Fibroblast of villous mesenchyme (primary cell): Measurements from ENCODE around the gene ZNF45. TPM values are rescaled to one million over a fixed set of nuclear protein-coding genes. Genes with fewer than 3 reads are reported as not detected.
"Not testable (repeated sequence)": the region's sequence is repeated elsewhere in the genome, so short reads cannot be mapped to it uniquely, and the experiment has no call there.

ENCODE experiments used
- DNase-seq: peaks from one replicate; pipeline ENCODE4 v3.0.0-alpha.2; 2010; ENCODE audit warnings: low read depth
- H3K4me3 ChIP-seq: 2 replicates; pipeline ENCODE4 v1.5.1; 2011; ENCODE audit warnings: low read depth, mild to moderate bottlenecking, low read length
- CTCF ChIP-seq: IDR thresholded peaks from 2 replicates; pipeline ENCODE4 v1.5.1; 2012; ENCODE audit warnings: low read depth, mild to moderate bottlenecking, low read length; ENCODE audit not compliant: insufficient read depth
- small RNA-seq: library from RNA; depleted of rRNA; stranded (forward); fragments of <200 nt; gene quantifications from one replicate; pipeline ENCODE3, GENCODE V24; 2012
- total RNA-seq: library from RNA; depleted of rRNA; stranded (reverse); fragments of >200 nt; gene quantifications from 2 replicates; pipeline ENCODE4 v1.2.3, GENCODE V29; 2012

Gene ZNF45
- total RNA-seq, 1 donor: 25.5 TPM

DNA sequence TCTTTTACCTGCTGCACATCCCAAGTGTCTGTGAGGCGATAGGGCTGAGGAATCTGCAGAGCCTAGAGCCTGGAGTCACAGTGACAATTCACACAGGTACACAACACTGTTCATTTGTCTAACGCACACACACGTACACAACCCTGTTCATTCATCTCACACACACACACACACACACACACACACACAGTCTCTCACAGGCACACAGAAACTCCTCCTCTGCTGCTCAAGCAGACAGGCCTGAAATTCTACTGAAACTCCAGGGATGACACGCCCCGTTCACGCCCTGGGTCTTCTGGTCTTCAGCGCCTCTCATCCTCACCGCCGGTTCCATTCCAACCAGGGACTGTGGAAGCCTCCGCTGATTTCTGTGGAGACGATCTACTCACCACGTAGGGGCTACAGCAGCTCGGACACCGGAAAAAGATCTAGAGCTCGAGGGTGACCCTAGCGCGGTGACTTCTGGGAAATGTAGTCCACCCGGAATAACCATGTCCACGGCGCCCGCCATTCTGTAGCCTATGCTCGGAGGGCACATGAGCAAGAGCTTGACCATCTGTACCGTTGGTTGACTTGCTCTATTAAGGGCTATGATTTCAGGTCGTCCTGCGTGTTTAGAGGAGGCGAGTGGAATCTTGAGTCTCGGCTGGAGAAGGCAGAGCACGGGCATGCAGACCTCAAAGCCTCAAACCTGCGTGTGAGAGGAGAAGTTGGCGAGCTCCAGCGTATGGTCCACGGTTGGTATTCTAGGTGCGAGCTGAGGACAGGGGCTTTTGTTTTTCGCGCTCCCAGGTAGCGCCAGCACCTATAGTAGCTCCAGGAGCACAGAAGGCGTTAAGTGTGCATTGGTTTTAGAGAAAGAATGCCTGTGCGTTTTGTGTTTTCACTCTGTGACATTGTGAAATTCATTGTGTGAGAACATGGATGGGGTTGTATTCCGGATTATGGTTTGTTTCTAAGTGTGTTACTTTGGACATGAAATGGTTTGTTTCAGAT is 33.4 kb downstream of the ZNF45 start:
- DNase-seq: peak; percentile 90
- peak overlapping the region; percentile 77 for H3K4me3 ChIP-seq
- TF ChIP-seq CTCF: no peak

DNA sequence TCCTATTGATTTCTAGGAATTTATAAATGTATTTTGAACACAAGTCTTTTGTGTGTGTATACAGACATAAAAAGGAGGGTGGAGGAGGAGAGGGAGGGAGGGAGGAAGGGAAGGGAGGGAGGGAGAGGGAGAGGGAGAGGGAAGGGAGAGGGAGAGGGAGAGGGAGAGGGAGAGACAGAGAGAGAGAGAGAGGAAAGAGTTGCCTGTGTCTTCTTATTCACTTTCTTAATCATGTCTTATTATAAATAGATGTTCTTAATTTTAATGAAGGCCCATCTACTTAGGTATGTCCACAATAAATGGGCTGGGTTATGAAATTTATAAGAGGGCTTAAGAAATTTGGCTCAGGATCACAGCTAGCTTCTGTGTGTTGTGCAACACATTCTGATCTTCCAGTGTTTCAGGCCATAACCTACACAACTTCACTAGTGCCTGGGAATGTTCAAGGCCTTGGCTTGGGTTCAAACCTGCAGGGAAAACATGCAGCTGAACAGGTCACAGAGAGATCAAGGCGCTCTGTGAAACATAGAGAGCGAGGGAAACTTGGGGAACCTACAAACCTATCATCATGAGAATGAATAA is 39.3 kb downstream of the ZNF45 start:
- DNase-seq: peak; percentile 5
- no peak for TF ChIP-seq CTCF
- no peak overlapping the region for H3K4me3 ChIP-seq

- no peak for TF ChIP-seq CTCF
- no peak within 1 kb of the TSS for H3K4me3 ChIP-seq
- DNase-seq: no peak
Measured at GRCh38 chr19:43883864-43884263, 51.2 kb downstream of the ZNF45 start, which contains the start of gene ZNF404. ZNF404 (minus strand) TSS chr19:43883964.

GRCh38 chr19:43880483-43880882 is 54.6 kb downstream of the ZNF45 start:
- TF ChIP-seq CTCF: no peak
- DNase-seq: no peak
- no peak overlapping the region for H3K4me3 ChIP-seq

- H3K4me3 ChIP-seq: no peak overlapping the region
- DNase-seq: peak; percentile 0
- no peak for TF ChIP-seq CTCF
Measured at GRCh38 chr19:43872547-43873336, 62.3 kb downstream of the ZNF45 start.

- not testable (repeated sequence) for DNase-seq
Measured at GRCh38 chr19:43866923-43867322, 68.2 kb downstream of the ZNF45 start.

More at GRCh38 chr19:43866923-43867322, 68.2 kb downstream of the ZNF45 start:
- not testable (repeated sequence) for H3K4me3 ChIP-seq

Small RNA genes lying within 50 kb of the gene (small RNA-seq; reads per million reads assigned to genes)
- not detected for gene AC006213.5

Other genes with a start within 250 kb of the ZNF45 start
- gene IRGC, start 219.2 kb downstream of the ZNF45 start, total RNA-seq: not detected in 2 replicates
- 13.0 and 14.5 TPM in 2 replicates for gene SMG9, start 180.3 kb downstream of the ZNF45 start, total RNA-seq
- gene KCNN4, start 154.3 kb downstream of the ZNF45 start, total RNA-seq: 0.43 TPM in 1 of 2 replicates, not detected in the other
- under 0.01 and 0.43 TPM in 2 replicates for gene LYPD5, start 132.8 kb downstream of the ZNF45 start, total RNA-seq
- gene ZNF283, start 108.0 kb downstream of the ZNF45 start, total RNA-seq: 10.6 and 29.8 TPM in 2 replicates
- 0.97 and 3.0 TPM in 2 replicates for gene ZNF404, start 51.3 kb downstream of the ZNF45 start, total RNA-seq
- gene ZNF221, start 15.9 kb upstream of the ZNF45 start, total RNA-seq: 7.4 and 10.4 TPM in 2 replicates
- gene ZNF155, start 48.9 kb upstream of the ZNF45 start, total RNA-seq: 5.8 and 10.8 TPM in 2 replicates
- 2.6 and 3.9 TPM in 2 replicates for gene ZNF230, start 67.7 kb upstream of the ZNF45 start, total RNA-seq
- 6.1 and 6.9 TPM in 2 replicates for gene ZNF222, start 90.1 kb upstream of the ZNF45 start, total RNA-seq
- gene ZNF223, start 116.8 kb upstream of the ZNF45 start, total RNA-seq: 4.5 and 5.6 TPM in 2 replicates
- 3.2 and 3.9 TPM in 2 replicates for gene ZNF284, start 136.9 kb upstream of the ZNF45 start, total RNA-seq
- 20.0 and 28.9 TPM in 2 replicates for gene ZNF224, start 159.1 kb upstream of the ZNF45 start, total RNA-seq
- 4.5 and 7.3 TPM in 2 replicates for gene ZNF225, start 178.1 kb upstream of the ZNF45 start, total RNA-seq
- 8.4 and 12.5 TPM in 2 replicates for gene ZNF234, start 206.3 kb upstream of the ZNF45 start, total RNA-seq
- 15.5 and 21.2 TPM in 2 replicates for gene ZNF226, start 229.8 kb upstream of the ZNF45 start, total RNA-seq